Loucy (cell line): ENCODE data around the gene DNPEP.

ENCODE experiments used
- CTCF ChIP-seq: fragments of 200-600 bp; sonication (generic); conservative IDR thresholded peaks from 2 replicates; pipeline ENCODE4 v1.5.1; 2014; ENCODE audit warnings: mild to moderate bottlenecking, antibody characterized with exemption, low read length
- EZH2phosphoT487 ChIP-seq: fragments of 200-600 bp; IDR thresholded peaks from 2 replicates; pipeline ENCODE4 v1.6.1; 2018; ENCODE audit warnings: antibody characterized with exemption, mild to moderate bottlenecking, moderate library complexity, borderline replicate concordance

- no peak for TF ChIP-seq CTCF
- no peak for TF ChIP-seq EZH2phosphoT487
Measured at GRCh38 chr2:219350215-219350614, 37.5 kb downstream of the DNPEP start.
